Measurements from ENCODE around the gene CDH18.

CDH18 gene

DNA sequence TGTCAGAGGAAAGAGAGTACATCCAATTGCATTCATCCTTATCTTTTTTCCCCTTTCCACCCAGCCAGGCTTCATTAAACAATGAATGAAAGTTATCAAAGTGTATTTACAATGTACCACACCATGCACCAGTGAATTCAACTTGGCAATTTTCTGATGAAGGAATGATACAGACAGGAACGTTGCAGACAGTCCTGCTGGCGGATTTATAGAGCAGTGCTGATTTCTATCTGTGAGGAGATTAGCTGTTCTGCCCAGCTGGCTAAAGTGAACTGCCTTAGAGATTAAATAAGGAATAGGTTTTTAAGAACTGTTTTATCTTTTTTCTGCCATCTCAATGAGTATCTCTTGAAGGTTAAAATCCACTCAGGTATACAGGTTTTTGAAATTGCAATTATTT lies 403.9 kb downstream of the CDH18 start:
- no peak for TF ChIP-seq CTCF (IDR thresholded peaks at IDR 0.05; ENCODE audit: extremely low read depth, insufficient read depth, missing control alignments)
- no peak for DNase-seq (ENCODE audit: low spot score)
- in situ Hi-C loops (cut with MboI; ENCODE audit: low pct_unique_long_range_greater_than_20kb, low sequenced_read_pairs, unreplicated experiment) = no loop called here

DNA sequence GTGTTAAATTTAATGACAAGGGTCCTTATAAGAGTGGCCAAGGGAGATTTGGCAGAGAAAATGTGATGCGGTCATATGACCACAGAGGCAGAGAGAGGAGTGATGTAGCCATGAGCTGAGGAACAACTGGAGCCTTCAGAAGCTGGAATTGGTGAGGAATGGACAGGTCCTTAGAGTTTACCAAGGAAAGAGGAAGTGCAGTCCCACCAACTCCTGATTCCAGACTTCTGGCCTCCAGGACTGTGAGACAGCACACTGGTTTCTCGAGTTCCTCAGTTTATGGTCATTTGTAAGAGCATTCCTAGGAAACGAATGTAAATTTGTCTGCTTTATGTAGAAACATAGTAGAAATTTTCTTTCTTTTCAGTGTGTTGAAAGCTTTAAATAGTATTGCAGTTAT lies 410.1 kb downstream of the CDH18 start:
- no peak for DNase-seq (ENCODE audit: low spot score)
- in situ Hi-C loops (cut with MboI; ENCODE audit: low pct_unique_long_range_greater_than_20kb, low sequenced_read_pairs, unreplicated experiment) = no loop called here

GRCh38 chr5:19568004-19568403 lies 420.0 kb downstream of the CDH18 start:
- in situ Hi-C loops (cut with MboI; ENCODE audit: low pct_unique_long_range_greater_than_20kb, low sequenced_read_pairs, unreplicated experiment) = no loop called here
- no peak for DNase-seq (ENCODE audit: low spot score)
- no peak for TF ChIP-seq CTCF (IDR thresholded peaks at IDR 0.05; ENCODE audit: extremely low read depth, insufficient read depth, missing control alignments)

More for the DNA sequence above, 410.1 kb downstream of the CDH18 start:
- TF ChIP-seq CTCF (IDR thresholded peaks at IDR 0.05; ENCODE audit: extremely low read depth, insufficient read depth, missing control alignments) = no peak

- in situ Hi-C loops (cut with MboI; ENCODE audit: low pct_unique_long_range_greater_than_20kb, low sequenced_read_pairs, unreplicated experiment) = no loop called here
- no peak for DNase-seq (ENCODE audit: low spot score)
- TF ChIP-seq CTCF (IDR thresholded peaks at IDR 0.05; ENCODE audit: extremely low read depth, insufficient read depth, missing control alignments) = no peak
Observed at GRCh38 chr5:19565466-19565865, 422.5 kb downstream of the CDH18 start.

DNA sequence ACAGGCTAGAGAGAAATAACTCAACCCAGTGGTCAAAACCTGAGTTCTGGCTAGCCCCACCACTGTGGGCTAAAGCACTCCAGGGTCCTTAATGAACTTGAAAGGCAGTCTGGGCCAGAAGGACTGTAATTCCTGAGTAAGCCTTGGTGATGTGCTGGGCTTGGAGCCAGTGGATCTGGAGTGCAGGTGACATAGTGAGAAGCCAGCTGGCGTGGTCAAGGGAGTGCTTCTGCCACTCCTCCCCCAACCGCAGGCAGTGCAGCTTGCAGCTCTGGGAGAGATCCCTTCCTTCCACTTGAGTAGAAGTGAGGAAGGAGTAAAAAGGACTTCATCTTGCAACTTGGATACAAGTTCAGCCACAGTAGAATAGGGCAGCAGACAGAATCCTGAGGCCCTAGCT lies 424.0 kb downstream of the CDH18 start:
- no peak for TF ChIP-seq CTCF (IDR thresholded peaks at IDR 0.05; ENCODE audit: extremely low read depth, insufficient read depth, missing control alignments)
- no peak for DNase-seq (ENCODE audit: low spot score)
- in situ Hi-C loops (cut with MboI; ENCODE audit: low pct_unique_long_range_greater_than_20kb, low sequenced_read_pairs, unreplicated experiment) = no loop called here

DNA sequence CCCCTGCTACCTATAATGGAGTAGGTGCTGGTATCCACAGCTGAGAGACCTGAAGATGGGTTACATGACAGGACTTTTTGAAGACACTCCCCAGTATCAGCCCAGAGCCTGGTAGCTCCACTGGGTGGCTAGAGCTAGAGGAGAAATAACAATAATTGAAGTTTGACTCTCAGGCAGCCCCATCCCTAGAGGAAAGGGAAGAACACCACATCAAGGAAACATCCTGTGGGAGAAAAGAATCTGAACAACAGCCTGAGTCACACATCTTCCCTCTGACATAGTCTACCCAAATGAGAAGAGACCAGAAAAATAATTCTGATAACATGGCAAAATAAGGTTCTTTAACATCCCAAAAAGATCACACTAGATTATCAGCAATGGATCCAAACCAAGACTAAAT lies 432.1 kb downstream of the CDH18 start:
- in situ Hi-C loops (cut with MboI; ENCODE audit: low pct_unique_long_range_greater_than_20kb, low sequenced_read_pairs, unreplicated experiment) = no loop called here
- no peak for DNase-seq (ENCODE audit: low spot score)
- TF ChIP-seq CTCF (IDR thresholded peaks at IDR 0.05; ENCODE audit: extremely low read depth, insufficient read depth, missing control alignments) = no peak

GRCh38 chr5:19555436-19555835 lies 432.6 kb downstream of the CDH18 start:
- in situ Hi-C loops (cut with MboI; ENCODE audit: low pct_unique_long_range_greater_than_20kb, low sequenced_read_pairs, unreplicated experiment) = no loop called here
- TF ChIP-seq CTCF (IDR thresholded peaks at IDR 0.05; ENCODE audit: extremely low read depth, insufficient read depth, missing control alignments) = no peak
- DNase-seq (ENCODE audit: low spot score) = no peak

All from GM13977 (cell line).